Measurements from ENCODE around the gene C12orf43. TPM values are rescaled to one million over a fixed set of nuclear protein-coding genes. Genes with fewer than 3 reads are reported as not detected.

C12orf43 gene
- polyA plus RNA-seq, 1 donor (not counting 4 experiments of a cell fraction or from before 2014, with no cell fraction given): 12.8 TPM

DNA sequence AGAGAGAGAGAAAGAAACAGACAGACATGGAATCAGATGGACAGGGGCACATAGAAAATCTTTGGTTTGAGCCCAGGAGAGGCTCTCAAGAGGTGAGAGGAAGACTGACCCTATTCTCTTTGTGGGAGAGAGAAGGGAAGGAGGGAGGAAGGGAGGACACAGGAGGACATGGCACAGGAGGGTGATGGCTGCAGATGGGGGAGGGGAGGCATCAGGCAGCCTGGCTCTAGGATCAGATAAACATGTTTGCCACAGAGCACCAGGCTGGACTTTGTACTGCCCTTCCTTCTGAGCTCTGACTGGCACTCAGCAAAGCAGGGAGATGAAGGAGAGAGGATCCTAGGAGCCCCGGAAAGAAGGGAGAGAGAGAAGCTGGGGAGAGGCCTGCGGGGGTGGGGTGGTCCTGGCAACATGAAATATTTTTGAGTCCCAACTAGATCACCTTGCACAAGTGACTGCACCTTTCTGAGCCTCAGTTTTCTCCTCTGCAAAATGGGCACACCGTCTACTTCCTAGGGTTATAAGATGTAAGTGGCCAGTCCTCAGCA lies 31.9 kb downstream of the C12orf43 start:
- TF ChIP-seq, protein P1, sequence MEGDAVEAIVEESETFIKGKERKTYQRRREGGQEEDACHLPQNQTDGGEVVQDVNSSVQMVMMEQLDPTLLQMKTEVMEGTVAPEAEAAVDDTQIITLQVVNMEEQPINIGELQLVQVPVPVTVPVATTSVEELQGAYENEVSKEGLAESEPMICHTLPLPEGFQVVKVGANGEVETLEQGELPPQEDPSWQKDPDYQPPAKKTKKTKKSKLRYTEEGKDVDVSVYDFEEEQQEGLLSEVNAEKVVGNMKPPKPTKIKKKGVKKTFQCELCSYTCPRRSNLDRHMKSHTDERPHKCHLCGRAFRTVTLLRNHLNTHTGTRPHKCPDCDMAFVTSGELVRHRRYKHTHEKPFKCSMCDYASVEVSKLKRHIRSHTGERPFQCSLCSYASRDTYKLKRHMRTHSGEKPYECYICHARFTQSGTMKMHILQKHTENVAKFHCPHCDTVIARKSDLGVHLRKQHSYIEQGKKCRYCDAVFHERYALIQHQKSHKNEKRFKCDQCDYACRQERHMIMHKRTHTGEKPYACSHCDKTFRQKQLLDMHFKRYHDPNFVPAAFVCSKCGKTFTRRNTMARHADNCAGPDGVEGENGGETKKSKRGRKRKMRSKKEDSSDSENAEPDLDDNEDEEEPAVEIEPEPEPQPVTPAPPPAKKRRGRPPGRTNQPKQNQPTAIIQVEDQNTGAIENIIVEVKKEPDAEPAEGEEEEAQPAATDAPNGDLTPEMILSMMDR (optimal IDR thresholded peaks at IDR 0.05 in 1 of 3, IDR thresholded peaks at IDR 0.05 in 1 of 3, conservative IDR thresholded peaks at IDR 0.05 in 1 of 3; ENCODE audit: extremely low read depth in 1 of 3, insufficient read depth in 2 of 3, low read length in 3 of 3): no peak
- no peak for TF ChIP-seq EZH2 (IDR thresholded peaks at IDR 0.05; ENCODE audit: low read length)
- Histone ChIP-seq H3K4me1 (ENCODE audit: control insufficient read depth, extremely low read depth, insufficient read depth, low read length) (no peaks in the 10 kb centered on the region), H3K27ac (ENCODE audit: control insufficient read depth, insufficient read depth, low read length) (no peak overlapping the region), H3K9me1 (ENCODE audit: control insufficient read depth, extremely low read depth, insufficient read depth, low read length) (no peaks in the 10 kb centered on the region), H2AFZ (ENCODE audit: control insufficient read depth, low read length) (no peak overlapping the region), H3K4me2 (ENCODE audit: control insufficient read depth, extremely low read depth, insufficient read depth, low read depth, low read length) (no peak overlapping the region), H3K9me3 (ENCODE audit: control insufficient read depth, low read depth, low read length) (no peaks in the 10 kb centered on the region), H3K36me3 (ENCODE audit: control insufficient read depth in 2 of 2, extremely low read depth in 1 of 2, insufficient read depth in 2 of 2, low read length in 2 of 2) (no peaks in the 10 kb centered on the region), H3K79me2 (ENCODE audit: control insufficient read depth, insufficient read depth, low read length) (no peaks in the 10 kb centered on the region), H4K20me1 (ENCODE audit: control insufficient read depth, extremely low read depth, insufficient read depth, low read length) (no peaks in the 10 kb centered on the region), H3K27me3 (ENCODE audit: control insufficient read depth, extremely low read depth, insufficient read depth, low read length) (no peaks in the 10 kb centered on the region), H3K9ac (ENCODE audit: control insufficient read depth, extremely low read depth, insufficient read depth, low read length) (no peak overlapping the region), H3K4me3 (ENCODE audit: control insufficient read depth in 2 of 3, extremely low read depth in 1 of 3, insufficient read depth in 2 of 3, low read depth in 1 of 3, low read length in 3 of 3) (no peak overlapping the region)
- dilution Hi-C loops (cut with MboI; ENCODE audit: extremely low pct_ligation_motif_present, low sequenced_read_pairs): no loop called here
- no peak for FAIRE-seq
- no peak for DNase-seq (ENCODE audit: low read depth, low spot score)

DNA sequence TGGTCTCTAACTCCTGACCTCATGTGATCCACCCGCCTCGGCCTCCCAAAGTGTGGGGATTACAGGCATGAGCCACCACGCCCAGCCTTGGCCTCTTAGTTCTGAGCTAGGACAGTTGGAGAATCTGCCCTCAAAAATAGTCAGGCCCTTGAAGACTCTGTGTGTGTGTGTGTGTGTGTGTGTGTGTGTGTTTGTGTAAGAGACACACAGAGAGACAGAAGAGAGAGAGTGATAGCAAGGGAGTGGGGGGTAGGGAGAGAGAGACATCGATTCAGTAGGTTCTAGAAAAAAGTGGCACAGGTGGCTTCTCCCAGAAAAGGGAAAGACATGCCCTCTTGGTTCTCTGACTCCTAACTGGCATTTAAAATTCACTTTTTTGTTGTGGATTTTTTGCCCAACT lies 32.5 kb downstream of the C12orf43 start:
- DNase-seq (ENCODE audit: low read depth, low spot score) (no peak), FAIRE-seq (no peak)
- H3K4me1 ChIP-seq (ENCODE audit: control insufficient read depth, extremely low read depth, insufficient read depth, low read length): no peaks in the 10 kb centered on the region
- H3K9me3 ChIP-seq (ENCODE audit: control insufficient read depth, low read depth, low read length): no peaks in the 10 kb centered on the region
- no peaks in the 10 kb centered on the region for H3K36me3 ChIP-seq (ENCODE audit: control insufficient read depth in 2 of 2, extremely low read depth in 1 of 2, insufficient read depth in 2 of 2, low read length in 2 of 2)
- no peaks in the 10 kb centered on the region for H3K9me1 ChIP-seq (ENCODE audit: control insufficient read depth, extremely low read depth, insufficient read depth, low read length)
- no peaks in the 10 kb centered on the region for H3K79me2 ChIP-seq (ENCODE audit: control insufficient read depth, insufficient read depth, low read length)
- H3K9ac ChIP-seq (ENCODE audit: control insufficient read depth, extremely low read depth, insufficient read depth, low read length): no peak overlapping the region
- dilution Hi-C loops (cut with MboI; ENCODE audit: extremely low pct_ligation_motif_present, low sequenced_read_pairs): no loop called here
- no peak overlapping the region for H3K27ac ChIP-seq (ENCODE audit: control insufficient read depth, insufficient read depth, low read length)
- TF ChIP-seq EZH2 (IDR thresholded peaks at IDR 0.05; ENCODE audit: low read length): no peak
- TF ChIP-seq, protein P1 (optimal IDR thresholded peaks at IDR 0.05 in 1 of 3, IDR thresholded peaks at IDR 0.05 in 1 of 3, conservative IDR thresholded peaks at IDR 0.05 in 1 of 3; ENCODE audit: extremely low read depth in 1 of 3, insufficient read depth in 2 of 3, low read length in 3 of 3): no peak
- H2AFZ ChIP-seq (ENCODE audit: control insufficient read depth, low read length): no peak overlapping the region
- H4K20me1 ChIP-seq (ENCODE audit: control insufficient read depth, extremely low read depth, insufficient read depth, low read length): no peaks in the 10 kb centered on the region
- no peak overlapping the region for H3K4me2 ChIP-seq (ENCODE audit: control insufficient read depth, extremely low read depth, insufficient read depth, low read depth, low read length)
- no peaks in the 10 kb centered on the region for H3K27me3 ChIP-seq (ENCODE audit: control insufficient read depth, extremely low read depth, insufficient read depth, low read length)
- H3K4me3 ChIP-seq (ENCODE audit: control insufficient read depth in 2 of 3, extremely low read depth in 1 of 3, insufficient read depth in 2 of 3, low read depth in 1 of 3, low read length in 3 of 3): no peak overlapping the region
